Ishikawa (cell line): ENCODE data around the gene RXRA.

Source experiments
- CEBPB ChIP-seq: IDR thresholded peaks from 2 replicates; pipeline ENCODE4 v1.6.1; 2012
- TF ChIP-seq, protein P1 (sequence below): IDR thresholded peaks from 2 replicates; pipeline ENCODE4 v1.6.1; 2012; ENCODE audit warnings: low read depth, mild to moderate bottlenecking

DNA sequence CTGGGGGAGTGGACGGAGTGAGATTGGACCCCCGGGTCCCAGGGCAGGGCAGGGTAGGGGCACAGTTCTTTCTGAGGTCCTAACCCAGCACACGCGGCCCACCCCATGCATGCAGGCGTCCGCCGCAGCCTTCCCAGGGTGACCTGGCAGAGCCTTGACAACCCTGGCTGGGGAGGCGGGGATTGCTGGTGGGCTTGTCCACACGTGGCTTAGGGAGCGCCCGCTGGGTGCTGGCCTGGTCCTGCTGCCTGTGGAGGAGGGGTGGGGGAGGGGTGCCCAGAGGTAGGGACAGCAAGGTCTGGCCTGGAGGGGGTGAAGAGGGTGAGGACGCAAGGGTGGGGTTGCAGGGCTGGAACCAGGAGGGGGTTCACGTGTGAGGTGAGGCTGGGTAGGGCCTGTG is 6.0 kb downstream of the RXRA start:
- TF ChIP-seq, protein P1, sequence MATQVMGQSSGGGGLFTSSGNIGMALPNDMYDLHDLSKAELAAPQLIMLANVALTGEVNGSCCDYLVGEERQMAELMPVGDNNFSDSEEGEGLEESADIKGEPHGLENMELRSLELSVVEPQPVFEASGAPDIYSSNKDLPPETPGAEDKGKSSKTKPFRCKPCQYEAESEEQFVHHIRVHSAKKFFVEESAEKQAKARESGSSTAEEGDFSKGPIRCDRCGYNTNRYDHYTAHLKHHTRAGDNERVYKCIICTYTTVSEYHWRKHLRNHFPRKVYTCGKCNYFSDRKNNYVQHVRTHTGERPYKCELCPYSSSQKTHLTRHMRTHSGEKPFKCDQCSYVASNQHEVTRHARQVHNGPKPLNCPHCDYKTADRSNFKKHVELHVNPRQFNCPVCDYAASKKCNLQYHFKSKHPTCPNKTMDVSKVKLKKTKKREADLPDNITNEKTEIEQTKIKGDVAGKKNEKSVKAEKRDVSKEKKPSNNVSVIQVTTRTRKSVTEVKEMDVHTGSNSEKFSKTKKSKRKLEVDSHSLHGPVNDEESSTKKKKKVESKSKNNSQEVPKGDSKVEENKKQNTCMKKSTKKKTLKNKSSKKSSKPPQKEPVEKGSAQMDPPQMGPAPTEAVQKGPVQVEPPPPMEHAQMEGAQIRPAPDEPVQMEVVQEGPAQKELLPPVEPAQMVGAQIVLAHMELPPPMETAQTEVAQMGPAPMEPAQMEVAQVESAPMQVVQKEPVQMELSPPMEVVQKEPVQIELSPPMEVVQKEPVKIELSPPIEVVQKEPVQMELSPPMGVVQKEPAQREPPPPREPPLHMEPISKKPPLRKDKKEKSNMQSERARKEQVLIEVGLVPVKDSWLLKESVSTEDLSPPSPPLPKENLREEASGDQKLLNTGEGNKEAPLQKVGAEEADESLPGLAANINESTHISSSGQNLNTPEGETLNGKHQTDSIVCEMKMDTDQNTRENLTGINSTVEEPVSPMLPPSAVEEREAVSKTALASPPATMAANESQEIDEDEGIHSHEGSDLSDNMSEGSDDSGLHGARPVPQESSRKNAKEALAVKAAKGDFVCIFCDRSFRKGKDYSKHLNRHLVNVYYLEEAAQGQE: no peak
- TF ChIP-seq CEBPB: no peak
